HG02642 (cell line): ENCODE measurements around the gene TTLL11.

Experiments used
- ATAC-seq: cut with Tn5 transposase; IDR thresholded peaks from one replicate; pipeline ENCODE4 v1.9.1; 2021; ENCODE audit warnings: mild to moderate bottlenecking; ENCODE audit not compliant: unreplicated experiment, poor library complexity

Gene TTLL11

DNA sequence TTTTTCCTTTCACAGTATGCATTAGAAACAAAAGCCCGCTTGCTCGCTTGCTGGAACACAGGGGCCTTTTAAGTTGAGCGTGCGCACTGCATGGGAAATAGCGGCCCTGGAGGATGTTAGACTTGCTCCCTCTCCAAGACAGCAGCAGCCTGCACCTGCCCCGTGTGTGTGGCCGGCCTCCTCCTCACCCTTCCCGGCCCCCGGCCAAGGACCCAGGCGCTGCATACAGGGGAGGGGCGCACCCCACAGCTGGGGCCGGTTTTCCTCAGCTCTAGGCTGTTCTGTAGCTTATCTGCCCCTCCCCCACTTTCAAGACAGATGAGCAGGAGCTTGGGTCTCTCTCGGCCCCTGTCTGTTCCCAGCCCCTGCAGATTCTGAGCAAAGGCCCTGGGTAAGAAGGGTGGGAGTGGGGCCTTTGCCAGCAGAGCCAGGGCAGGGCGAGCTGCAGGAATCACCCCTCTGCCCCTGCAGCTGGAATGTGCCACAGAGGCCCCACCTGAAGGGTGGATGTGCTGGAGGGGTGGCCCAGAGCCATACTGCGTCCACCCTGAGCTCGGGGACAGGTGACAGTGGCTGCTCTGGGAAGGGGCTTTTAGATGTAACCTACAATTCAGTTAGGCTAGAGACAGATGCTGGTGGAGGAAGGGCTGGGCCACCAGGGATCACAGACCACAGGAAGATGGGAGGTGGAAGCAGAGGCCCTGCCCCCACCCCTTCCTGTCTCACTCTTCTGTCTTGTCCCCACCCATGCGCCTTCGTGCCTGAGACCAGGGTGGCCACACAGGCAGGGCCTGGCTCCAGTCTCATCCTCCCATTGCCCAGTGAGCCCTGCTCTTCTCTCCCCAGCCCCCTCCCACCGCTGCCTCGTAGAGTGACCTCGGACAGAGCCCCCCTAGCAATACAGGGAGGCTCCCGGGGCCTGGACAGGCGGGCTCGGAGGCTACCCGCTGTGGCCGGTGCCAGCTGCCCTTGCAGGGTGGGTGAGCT lies 309.3 kb downstream of the TTLL11 start:
- ATAC-seq, result no peak

DNA sequence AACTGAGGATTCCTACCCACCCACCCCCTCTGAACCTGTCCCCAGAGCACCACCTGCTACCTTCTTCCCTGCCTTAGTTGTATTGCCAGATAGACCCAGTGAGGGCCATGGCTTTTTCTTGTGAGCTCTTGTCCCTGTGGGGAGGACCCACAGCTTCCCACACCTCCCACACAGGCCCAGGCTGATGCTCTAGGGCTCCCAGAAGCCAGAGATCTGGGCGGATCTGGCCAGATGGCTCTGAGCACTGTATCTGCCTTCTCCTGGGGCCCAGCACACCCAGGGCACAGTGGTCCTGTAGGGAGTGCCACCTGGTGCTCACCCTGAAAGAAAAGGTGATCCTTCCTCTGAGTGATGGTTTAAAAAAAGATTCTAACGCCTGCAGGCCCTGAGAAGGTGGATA lies 310.0 kb downstream of the TTLL11 start:
- no peak for ATAC-seq

DNA sequence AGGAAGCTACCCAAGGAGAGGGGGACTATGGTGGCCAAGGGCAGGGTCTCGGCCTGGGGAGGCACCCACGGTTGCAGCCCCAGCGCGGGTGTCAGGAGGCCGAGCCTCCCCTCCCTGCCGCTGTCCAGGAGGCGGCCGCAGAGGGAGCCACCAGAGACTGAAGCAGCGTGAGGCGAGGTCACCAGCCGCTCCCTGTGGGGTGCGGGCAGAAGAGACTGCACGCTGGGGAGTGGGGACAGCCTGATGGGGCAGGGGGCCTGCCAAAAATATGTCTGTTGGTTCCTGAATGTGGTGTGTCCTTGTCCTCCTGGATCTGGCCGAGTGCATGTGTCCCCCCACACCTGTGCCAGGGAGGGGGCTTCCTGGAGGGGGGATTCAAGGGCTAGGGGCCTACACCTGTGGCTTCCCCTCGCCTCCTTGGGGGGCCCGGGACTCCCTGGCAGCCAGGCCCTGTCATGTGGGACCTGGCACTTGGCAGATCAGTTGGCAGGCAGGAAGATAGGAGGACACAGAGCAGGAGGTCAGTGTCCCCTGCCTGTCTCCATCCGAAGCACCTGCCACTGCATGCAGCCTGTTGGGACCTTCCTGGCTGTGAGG lies 310.5 kb downstream of the TTLL11 start:
- ATAC-seq, result no peak

DNA sequence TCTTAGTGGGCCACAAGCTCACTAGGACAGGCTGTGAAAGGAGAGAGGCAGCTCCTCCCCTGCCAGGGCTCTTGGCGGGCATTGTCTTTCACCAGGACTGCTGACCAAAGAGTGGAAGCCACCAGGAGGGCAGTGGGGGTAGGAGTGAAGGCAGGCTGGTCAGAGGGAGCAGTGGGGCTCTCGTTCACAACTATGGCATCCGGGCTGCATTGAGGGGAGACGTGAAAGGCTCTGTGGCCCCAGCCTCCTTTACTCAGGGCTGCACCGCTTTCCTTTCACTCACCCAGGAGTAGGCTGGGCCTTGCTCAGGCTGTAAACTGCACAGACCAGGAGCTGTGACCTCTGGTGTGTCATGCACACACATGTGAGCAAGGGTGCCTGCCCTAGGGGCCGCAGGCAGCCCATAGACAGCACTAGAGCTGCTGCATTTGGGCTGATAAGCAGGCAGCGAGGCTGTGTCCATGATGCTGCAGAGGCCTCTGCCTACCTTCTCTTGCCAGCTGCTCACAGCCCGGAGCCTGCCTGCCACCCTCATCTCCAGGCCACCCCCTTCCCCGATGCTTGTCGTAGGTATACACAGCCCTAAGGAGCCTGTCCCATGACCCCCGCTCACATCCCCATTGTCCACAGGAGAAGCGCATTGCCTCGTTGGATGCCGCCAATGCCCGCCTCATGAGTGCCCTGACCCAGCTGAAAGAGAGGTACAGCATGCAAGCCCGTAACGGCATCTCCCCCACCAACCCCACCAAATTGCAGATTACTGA lies 311.2 kb downstream of the TTLL11 start:
- no peak for ATAC-seq

DNA sequence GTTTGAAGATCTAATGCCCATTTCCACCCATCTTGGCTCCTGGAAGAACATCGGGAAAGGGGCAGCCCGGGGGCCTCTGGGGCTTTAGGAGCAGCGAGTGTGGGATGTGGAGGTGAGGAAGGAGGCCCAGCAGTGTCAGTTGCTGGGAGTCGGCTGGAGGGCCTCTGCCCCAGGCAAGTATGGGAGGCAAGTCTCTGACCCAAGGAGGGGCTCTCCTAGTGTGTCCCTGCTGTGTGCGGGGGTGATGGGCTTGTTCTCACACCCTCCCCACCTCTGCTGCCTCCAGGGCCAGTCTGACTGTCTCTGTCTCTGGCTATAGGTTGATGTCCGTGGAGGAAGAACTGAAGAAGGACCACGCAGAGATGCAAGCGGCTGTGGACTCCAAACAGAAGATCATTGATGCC lies 312.0 kb downstream of the TTLL11 start:
- ATAC-seq, result no peak

DNA sequence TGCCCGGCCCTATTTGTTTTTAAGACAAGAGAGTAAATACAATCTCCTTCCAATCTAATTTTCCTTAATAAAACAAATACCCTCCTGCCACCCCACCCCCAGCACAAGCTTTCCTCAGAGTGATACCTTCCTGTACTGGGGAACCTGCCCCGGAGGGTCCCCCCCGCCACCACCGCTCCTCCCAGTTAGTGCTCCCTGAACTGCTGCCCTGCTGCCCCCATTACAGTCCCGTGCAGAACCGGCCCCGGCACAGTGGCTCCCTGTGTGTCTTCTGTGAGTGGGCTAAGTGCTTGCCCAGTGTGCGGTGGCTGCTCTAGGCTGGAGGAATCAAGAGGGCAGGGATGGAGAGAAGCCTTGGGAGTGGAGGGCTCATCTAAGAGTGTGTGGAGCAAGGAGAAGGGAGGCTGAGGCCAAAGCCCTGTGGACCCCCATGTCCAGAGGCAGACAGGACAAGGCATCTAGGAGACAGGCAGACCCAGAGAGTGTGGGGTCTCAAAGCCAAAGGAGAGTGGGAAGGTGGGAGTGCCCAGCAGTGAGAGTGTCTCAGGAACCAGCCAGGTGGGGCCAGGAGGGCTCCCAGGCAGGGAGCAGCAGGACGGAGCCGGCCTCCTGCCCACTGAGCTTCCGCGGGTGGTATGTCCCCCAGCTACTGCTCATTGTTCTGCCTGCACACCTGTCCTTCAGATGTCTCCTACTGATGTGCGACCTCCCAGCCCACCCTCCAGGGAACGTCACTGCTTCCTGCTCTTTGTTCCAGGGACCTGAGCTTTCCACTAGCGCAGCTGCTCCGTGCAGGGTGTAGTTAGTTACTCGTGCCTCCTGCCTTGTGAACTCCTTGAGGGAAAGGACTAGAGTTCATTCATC lies 312.7 kb downstream of the TTLL11 start:
- no peak for ATAC-seq

DNA sequence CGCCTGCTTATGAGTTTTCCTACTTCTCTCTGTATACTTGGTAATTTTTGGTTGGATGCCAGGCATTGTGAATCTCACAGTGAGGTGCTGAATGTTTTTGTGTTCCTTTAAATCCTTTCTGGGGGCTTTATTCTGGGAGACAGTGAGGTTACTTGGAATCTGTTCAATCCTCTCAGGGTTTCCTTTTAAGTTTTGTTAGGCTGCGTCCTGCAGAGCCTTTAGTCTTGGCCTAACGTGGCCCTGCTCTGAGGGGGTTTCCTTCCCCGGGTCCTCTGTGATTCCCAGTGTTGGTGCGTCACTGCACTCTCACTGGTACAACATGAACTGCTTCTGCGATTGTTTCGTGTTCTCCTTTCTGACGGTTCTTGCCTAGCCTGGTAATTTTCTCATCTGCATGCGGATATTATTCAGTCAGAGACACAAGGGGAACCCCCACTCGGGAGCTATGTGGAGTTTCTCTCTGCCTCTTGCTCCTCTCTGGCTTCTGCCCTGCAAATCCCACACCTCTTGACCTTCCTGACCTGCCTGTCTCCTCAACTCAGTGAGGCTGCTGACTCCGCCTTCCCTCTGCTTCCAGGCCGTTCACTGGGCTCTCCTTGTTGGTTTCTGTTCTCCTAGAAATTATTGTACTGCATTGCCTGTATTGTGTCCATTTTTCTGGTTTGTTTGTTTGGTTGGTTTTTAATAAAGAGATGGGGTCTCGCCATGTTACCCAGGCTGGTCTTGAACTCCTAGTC lies 313.6 kb downstream of the TTLL11 start:
- ATAC-seq, result no peak

DNA sequence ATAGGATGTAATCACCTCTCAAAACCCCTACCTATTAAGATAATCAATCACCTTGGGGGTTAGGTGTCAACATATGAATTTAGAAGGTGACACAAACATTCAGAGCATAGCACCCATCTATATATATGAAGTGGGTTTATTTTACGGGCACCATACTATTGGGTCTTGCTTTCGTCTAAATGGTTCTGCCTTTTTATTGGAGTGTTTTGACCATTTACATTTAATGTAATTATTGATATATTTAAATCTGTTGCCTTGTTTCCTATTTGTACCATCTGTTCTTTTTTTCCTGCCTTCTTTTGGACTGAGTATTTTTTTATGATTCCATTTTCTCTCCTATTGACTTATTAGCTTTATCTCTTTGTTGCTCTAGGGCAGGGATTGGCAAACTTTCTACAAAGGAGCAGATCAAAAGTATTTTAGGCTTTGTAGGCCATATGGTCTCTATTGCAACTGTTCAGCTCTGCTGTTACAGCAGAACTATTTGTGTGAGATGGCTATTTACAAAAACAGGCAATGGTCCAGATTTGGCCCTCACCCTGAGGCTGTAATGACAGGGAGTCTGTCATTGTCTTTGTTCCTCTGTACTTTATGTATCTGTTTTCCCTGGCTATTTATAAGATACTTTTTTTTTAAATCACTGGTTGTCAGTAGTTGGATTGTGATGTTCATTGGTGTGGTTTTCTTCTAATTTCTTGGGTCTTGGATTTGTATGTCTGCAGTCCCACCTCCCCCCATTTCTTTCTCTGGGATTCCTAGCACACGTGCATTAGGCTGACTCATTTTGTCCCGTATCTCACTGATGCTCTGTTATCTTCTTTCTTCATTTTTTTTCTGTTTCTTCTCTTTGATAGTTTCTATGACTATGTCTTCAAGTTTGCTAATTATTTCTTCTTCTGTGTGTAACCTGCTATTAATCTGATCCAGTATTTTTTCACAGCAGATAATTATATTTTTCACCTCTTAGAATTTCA lies 314.6 kb downstream of the TTLL11 start:
- no peak for ATAC-seq

DNA sequence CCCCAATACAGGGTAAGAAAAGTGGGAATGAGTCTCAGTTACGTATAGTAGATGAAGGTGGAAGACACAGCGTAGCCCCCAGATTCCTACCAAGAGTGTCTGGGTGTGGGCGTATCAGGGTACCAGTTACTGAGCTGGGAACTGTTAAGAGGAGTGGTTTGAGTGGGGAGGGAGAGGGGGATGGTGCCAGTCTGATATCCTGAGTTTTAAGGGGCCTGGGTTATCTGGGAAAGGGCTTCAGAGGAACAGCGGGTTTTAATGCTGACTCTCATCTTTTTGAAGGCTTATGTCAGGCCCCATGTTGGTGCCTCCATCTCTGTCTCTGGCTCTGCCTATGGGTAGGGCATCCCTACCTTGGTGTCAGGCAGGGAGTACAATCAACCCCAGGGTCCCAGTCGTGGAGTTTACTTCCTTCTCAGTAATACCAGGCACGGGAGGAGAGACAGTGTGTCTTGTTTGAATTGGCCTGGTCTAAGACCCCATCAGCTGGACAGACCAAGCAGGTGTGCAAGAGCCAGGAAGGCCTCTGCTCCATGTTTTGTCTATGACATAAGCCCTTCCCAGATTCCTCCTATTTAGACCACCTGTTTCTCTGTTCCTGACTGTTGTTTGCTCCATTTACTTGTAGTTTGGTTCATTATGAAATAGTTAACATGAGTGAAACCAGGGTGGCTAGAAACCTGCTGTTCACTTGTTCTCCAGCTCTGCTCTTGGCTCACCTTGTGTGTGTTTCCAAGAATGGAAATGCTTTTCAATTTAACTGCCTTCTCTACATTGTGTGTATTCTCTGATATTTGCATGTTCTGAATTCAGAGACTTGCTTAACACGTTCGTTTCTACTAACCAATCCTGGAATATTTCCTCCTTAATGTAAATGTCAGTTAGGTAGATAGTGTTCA lies 316.1 kb downstream of the TTLL11 start:
- no peak for ATAC-seq

DNA sequence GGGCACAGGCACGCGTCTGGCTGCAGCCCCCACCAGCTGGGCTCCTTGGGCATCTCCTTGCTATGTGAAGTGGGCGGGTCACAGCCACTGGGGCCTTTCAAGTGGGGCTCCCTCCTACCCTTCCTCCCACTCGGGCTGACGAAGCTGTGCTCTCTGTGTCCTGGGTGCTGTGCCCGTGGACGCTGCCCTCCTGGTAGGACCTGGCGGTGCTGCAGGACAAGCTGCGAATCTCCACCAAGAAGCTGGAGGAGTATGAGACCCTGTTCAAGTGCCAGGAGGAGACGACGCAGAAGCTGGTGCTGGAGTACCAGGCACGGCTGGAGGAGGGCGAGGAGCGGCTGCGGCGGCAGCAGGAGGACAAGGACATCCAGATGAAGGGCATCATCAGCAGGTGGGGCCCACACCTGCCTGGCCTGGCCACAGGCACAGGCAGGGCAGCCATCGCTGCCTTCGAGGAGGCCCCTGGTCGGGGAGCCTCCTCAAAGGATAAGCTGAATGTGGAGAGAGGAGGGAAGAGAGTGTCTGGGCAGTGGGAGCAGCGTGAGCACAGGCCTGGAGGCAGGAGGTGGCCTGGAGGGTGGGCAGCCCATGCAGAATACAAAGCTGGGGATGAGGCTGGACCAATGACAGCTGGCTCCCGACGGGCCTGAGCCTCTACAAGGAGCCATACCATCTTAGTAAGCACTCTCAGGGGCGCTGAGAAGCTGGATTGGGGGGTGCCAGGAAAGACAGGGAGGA lies 316.9 kb downstream of the TTLL11 start:
- ATAC-seq, result no peak

DNA sequence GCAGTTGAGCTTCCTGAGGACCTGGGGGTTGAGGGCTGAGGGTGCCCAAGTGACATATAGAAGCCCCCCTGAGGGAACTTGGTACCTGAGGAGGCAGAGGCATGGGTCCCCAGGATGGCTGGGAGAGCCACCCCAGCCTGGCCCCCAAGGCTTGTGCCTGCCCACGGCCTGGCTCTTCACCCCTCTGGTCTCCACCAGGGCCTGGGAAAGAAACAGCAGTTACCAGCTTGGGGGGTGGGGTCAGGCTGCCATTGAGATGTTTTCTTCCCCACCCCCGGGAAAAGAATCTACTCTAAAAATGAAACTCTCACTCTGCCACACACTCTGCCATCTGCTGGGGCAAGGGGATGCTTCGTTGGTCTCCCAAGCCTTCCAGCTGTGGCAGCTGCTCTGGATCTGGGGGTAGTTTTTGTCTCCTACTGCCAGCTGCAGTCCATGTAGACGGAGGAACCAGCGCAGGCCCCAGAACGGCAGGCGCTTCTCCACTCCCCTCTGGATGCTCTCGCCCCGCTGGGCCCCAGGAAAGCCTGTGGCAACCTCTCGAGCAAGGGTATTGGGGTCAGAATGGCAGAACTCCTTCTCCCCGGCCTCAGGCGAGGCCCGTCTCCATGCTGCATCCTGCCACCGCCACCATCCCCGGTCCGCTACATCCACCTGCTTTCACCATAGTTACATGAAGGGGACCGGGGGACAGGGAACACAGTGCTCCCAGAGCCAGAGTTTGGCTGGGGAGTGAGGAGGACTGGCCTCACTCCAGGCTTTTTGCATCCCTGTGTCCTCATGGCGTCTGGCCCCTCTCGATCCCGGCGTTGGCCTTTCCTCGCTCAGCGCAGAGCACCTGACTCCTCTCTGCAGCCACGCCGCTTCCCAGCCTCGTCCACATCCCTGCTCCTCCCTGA lies 318.1 kb downstream of the TTLL11 start:
- no peak for ATAC-seq

DNA sequence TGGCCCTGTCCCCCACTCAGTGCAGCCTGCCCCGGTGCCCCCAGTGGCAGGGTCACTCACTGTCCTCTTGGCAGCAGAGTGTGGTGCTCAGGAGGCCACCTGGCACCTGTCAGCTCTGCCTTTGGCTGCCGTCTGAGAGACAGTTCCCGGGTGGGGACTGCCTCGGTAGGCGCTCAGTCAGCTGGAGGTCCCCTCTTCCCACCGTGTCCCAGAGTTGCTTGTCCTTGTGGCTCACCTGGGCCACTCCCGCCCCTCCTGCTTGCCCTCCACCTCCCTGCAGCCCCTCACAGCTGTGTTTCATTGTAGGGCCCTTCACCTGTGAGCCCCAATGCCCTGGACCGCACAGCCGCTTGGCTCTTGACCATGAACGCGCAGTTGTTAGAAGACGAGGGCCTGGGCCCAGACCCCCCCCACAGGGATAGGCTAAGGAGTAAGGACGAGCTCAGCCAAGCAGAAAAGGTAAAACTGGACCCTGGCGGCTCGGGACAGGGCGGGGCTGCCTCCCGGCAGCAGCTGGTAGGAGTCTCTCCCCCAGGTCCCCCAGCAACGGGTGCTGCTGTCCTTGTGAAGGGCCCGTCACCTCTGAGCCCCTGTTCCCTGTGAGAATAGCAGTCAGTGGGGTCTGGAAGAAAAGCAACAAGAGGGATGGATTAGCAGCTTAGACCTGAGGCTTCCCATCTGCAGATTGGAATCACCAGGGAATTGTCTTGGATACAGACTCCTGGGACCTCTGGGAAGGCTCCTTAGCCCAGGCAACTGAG lies 319.0 kb downstream of the TTLL11 start:
- ATAC-seq, result no peak

DNA sequence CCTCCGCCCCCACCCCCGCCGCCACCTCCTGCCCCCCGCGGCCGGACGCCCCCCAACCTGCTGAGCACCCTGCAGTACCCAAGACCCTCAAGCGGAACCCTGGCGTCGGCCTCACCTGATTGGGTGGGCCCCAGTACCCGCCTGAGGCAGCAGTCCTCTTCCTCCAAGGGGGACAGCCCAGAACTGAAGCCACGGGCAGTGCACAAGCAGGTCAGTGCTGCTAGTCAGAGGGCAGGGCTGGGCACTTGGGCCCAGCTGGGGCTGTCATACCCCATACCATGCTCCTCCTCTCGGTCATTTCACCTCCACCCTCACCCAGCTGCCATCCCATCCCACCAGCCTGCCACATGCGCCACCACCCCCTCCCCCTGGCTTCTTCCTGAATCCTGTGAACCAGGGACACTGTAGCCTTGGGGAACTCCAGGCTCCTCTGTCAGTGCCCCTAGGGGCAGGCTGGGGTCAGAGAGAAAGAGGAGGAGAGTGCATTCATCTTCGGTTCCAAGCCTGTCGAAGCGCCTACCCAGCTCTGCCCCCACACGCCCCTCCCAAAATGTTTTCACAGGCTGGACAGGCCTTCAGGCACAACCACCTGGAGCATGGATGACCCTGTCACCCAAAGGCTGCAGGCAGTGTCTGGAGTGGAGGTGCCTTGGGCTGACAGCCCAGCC lies 319.7 kb downstream of the TTLL11 start:
- ATAC-seq, result no peak

DNA sequence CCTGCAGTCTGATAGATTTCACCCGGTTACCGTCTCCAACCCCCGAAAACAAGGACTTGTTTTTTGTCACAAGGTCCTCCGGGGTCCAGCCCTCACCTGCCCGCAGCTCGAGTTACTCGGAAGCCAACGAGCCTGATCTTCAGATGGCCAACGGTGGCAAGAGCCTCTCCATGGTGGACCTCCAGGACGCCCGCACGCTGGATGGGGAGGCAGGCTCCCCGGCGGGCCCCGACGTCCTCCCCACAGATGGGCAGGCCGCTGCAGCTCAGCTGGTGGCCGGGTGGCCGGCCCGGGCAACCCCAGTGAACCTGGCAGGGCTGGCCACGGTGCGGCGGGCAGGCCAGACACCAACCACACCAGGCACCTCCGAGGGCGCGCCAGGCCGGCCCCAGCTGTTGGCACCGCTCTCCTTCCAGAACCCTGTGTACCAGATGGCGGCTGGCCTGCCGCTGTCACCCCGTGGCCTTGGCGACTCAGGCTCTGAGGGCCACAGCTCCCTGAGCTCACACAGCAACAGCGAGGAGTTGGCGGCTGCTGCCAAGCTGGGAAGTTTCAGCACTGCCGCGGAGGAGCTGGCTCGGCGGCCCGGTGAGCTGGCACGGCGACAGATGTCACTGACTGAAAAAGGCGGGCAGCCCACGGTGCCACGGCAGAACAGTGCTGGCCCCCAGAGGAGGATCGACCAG lies 320.4 kb downstream of the TTLL11 start:
- ATAC-seq, result no peak
